Gastrocnemius medialis (tissue), 4 donors: ENCODE data around the gene SLC2A1. TPM values are rescaled to one million over a fixed set of nuclear protein-coding genes. Genes with fewer than 3 reads are reported as not detected.

ENCODE experiments used
- ATAC-seq, 2 donors: fragments of 150-250 bp; one replicate each; pipeline ENCODE4 v1.9.1; 2016
- DNase-seq, 2 donors: peaks; one replicate each; pipeline ENCODE4 v3.0.0-alpha.2; 2019
- H3K27ac ChIP-seq, 4 donors: fragments of 200-600 bp; sonication (generic); 1 replicate in 1 of 4; 2 replicates in 3 of 4; pipeline ENCODE4 v1.5.1; 2016 to 2018; ENCODE audit warnings: mild to moderate bottlenecking in 2 of 4, moderate library complexity in 1 of 4
- H3K27me3 ChIP-seq, 3 donors: fragments of 200-600 bp; sonication (generic) in 2 of 3; 1 replicate in 1 of 3; 2 replicates in 2 of 3; pipeline versions ENCODE4 v1.5.1 to v1.6.0; 2016 to 2019; ENCODE audit warnings: mild to moderate bottlenecking in 1 of 3, moderate library complexity in 1 of 3
- H3K36me3 ChIP-seq, 2 donors: fragments of 200-600 bp; sonication (generic) in 1 of 2; one replicate each; pipeline ENCODE4 v1.5.1; 2017 to 2018
- H3K4me1 ChIP-seq, 2 donors: fragments of 200-600 bp; sonication (generic) in 1 of 2; one replicate each; pipeline ENCODE4 v1.5.1; 2016 to 2017; ENCODE audit warnings: mild to moderate bottlenecking in 2 of 2
- H3K4me3 ChIP-seq, 4 donors: fragments of 200-600 bp; sonication (generic) in 3 of 4; 1 replicate in 1 of 4; 2 replicates in 3 of 4; pipeline ENCODE4 v1.5.1; 2016 to 2019; ENCODE audit warnings: mild to moderate bottlenecking in 2 of 4
- H3K9me3 ChIP-seq, 3 donors: fragments of 200-600 bp; sonication (generic) in 2 of 3; 1 replicate in 1 of 3; 2 replicates in 2 of 3; pipeline ENCODE4 v1.5.1; 2016 to 2019
- POLR2A ChIP-seq, 2 donors: fragments of 450-650 bp; IDR thresholded peaks; one replicate each; pipeline ENCODE4 v1.6.1; 2017; ENCODE audit warnings: antibody characterized with exemption in 2 of 2, mild to moderate bottlenecking in 2 of 2, moderate library complexity in 2 of 2
- in situ Hi-C, 4 donors: fragments of 200-750 bp; cut with MboI; loops; one replicate each; pipeline versions ENCODE4 v1.15.0 to v1.8.0; 2017; ENCODE audit warnings: low sequenced_read_pairs in 4 of 4
- intact Hi-C: fragments of 100-400 bp; cut with DNase I; formaldehyde crosslinking; loops from one replicate; pipeline ENCODE4 v1.15.1; 2023; ENCODE audit warnings: low total_unique reads
- total RNA-seq, 4 donors: library from RNA; depleted of rRNA; stranded (reverse); fragments of >200 nt; gene quantifications; one replicate each; pipeline versions ENCODE4 v1.1.0 to v1.2.3, GENCODE V29; 2016
- TF ChIP-seq, protein P1 (sequence below), 5 experiments: fragments of 450-650 bp in 3 of 5; fragments of 200-600 bp in 2 of 5; sonication (generic) in 2 of 5; IDR thresholded peaks in 4 of 5; conservative IDR thresholded peaks in 1 of 5; 1 replicate in 4 of 5; 2 replicates in 1 of 5; pipeline ENCODE4 v1.5.1; 2016 to 2019; ENCODE audit warnings: antibody characterized with exemption in 5 of 5, mild to moderate bottlenecking in 3 of 5, moderate library complexity in 3 of 5

SLC2A1 gene
- total RNA-seq, 4 donors from 2014 or later = 6.3 to 16.1 (median 9.4) TPM

DNA sequence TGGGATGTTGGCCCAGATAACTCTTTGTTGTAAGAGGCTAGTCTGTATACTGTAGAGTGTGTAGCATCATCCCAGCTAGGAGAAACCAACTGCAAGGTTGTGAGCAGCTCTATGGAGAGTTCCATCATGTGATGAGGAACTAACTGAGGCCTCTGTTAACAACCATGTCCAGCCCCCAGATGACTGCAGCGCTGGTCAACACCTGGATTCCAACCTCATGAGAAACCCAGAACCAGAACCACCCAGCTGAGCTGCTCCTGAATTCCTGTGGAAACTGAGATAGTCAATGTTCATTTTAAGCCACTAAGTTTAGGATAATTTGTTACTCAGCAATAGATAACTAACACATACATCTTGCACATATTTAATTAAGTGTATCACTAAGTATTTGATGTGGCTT, 41.6 kb upstream of the SLC2A1 start:
- DNase-seq (no peak), ATAC-seq (no peak)
- Histone ChIP-seq H3K4me3 (no peak overlapping the region), H3K27ac (no peak overlapping the region), H3K4me1 (no peaks in the 10 kb centered on the region), H3K27me3 (peaks cover 0 to 12% (median 5%) of the 10 kb centered on the region in 3 donors), H3K36me3 (no peaks in the 10 kb centered on the region), H3K9me3 (no peaks in the 10 kb centered on the region)
- intact Hi-C loops = no loop called here
- in situ Hi-C loops = no loop called here
- no peak for TF ChIP-seq POLR2A (IDR thresholded peaks at IDR 0.05)
- TF ChIP-seq, protein P1, sequence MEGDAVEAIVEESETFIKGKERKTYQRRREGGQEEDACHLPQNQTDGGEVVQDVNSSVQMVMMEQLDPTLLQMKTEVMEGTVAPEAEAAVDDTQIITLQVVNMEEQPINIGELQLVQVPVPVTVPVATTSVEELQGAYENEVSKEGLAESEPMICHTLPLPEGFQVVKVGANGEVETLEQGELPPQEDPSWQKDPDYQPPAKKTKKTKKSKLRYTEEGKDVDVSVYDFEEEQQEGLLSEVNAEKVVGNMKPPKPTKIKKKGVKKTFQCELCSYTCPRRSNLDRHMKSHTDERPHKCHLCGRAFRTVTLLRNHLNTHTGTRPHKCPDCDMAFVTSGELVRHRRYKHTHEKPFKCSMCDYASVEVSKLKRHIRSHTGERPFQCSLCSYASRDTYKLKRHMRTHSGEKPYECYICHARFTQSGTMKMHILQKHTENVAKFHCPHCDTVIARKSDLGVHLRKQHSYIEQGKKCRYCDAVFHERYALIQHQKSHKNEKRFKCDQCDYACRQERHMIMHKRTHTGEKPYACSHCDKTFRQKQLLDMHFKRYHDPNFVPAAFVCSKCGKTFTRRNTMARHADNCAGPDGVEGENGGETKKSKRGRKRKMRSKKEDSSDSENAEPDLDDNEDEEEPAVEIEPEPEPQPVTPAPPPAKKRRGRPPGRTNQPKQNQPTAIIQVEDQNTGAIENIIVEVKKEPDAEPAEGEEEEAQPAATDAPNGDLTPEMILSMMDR (IDR thresholded peaks at IDR 0.05 in 4 of 5, conservative IDR thresholded peaks at IDR 0.05 in 1 of 5) = no peak

DNA sequence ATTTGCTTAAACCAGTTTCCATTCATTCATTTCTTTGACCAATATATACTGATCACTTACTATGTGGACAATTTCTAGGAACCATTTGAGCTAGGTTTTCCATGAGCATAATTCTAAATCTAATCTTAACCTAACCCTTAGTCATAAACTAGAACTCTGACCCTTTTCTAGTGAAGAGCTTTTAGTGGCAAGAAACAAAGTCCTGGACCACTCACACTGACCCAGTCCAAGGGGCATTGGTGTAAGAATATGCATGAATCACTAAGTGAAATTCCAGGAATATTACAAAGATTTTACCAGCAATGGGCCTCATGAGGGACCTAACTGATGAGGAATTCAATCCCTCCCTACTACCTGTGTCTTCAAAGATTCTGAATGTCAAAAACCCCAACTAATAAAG, 40.6 kb upstream of the SLC2A1 start:
- H3K9me3 ChIP-seq = no peaks in the 10 kb centered on the region
- H3K27me3 ChIP-seq = peaks cover 0 to 7% (median 5%) of the 10 kb centered on the region in 3 donors
- in situ Hi-C loops = no loop called here
- no peaks in the 10 kb centered on the region for H3K36me3 ChIP-seq
- TF ChIP-seq POLR2A (IDR thresholded peaks at IDR 0.05) = no peak
- TF ChIP-seq, protein P1 (IDR thresholded peaks at IDR 0.05 in 4 of 5, conservative IDR thresholded peaks at IDR 0.05 in 1 of 5) = no peak
- intact Hi-C loops = no loop called here
- no peak overlapping the region for H3K27ac ChIP-seq
- no peaks in the 10 kb centered on the region for H3K4me1 ChIP-seq
- no peak for ATAC-seq
- H3K4me3 ChIP-seq = no peak overlapping the region
- no peak for DNase-seq

DNA sequence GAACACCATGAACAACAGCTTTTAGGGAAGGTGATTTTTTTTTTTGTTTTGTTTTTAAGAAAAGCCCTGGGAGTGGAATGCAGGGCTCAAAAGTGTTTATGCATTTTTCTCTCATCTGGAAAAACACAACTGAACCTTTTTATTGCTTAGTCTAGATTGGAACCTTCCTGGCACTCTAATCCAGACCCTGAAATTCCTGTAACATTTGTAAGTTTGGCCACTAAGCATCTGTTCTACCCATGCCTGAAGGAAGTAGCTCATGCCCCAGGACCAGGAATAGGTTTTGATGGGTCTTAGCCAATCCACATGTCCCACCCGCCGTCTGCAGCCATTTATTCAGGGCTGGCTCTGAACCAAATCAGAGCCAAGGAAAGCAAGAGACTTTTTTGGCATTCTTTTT, 39.7 kb upstream of the SLC2A1 start:
- Histone ChIP-seq H3K27ac (no peak overlapping the region), H3K36me3 (no peaks in the 10 kb centered on the region), H3K9me3 (no peaks in the 10 kb centered on the region), H3K4me1 (peaks cover 0 to 6% of the 10 kb centered on the region in 2 donors), H3K4me3 (no peak overlapping the region), H3K27me3 (peaks cover 0 to 5% (median 5%) of the 10 kb centered on the region in 3 donors)
- intact Hi-C loops = no loop called here
- in situ Hi-C loops = no loop called here
- ATAC-seq (no peak), DNase-seq (no peak)
- no peak for TF ChIP-seq POLR2A (IDR thresholded peaks at IDR 0.05)
- TF ChIP-seq, protein P1 (IDR thresholded peaks at IDR 0.05 in 4 of 5, conservative IDR thresholded peaks at IDR 0.05 in 1 of 5) = no peak

DNA sequence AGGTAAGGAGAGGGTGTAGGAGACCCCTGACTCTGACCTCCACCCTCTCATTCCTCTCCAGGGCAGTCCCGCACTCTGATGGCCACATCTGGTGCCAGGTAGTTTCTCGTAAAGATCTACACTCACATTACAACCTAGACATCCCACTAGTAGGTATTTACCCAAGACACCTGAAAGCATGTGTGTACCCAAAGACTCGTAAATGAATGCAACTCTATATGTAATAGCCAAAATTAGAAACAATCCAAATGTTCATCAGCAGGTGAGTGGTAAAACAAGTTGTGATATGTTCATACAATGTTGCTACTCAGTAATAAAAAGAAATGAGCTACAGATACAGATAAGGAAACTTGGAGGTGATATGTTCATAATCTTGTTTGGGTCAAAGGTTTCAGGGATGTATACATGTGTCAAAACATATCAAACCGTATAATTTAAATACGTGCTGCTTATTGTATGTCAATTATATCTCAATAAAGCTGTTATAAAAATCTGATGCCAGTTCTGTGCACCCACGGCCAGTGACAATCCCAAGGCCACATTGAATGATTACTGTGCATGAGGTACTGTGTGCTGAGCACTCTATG, 37.8 kb upstream of the SLC2A1 start:
- no peak for DNase-seq
- Histone ChIP-seq H3K4me1 (peaks cover 0 to 6% of the 10 kb centered on the region in 2 donors), H3K27me3 (peaks cover 0 to 5% (median 3%) of the 10 kb centered on the region in 3 donors), H3K4me3 (no peak overlapping the region), H3K36me3 (no peaks in the 10 kb centered on the region), H3K9me3 (no peaks in the 10 kb centered on the region), H3K27ac (no peak overlapping the region)
- in situ Hi-C loops = no loop called here
- intact Hi-C loops = no loop called here
- no peak for TF ChIP-seq POLR2A (IDR thresholded peaks at IDR 0.05)
- TF ChIP-seq, protein P1 (IDR thresholded peaks at IDR 0.05 in 4 of 5, conservative IDR thresholded peaks at IDR 0.05 in 1 of 5) = no peak
- no peak for ATAC-seq
